HG03442 (cell line): Measurements from ENCODE around the gene POLR2M.

Source experiments
- ATAC-seq: cut with Tn5 transposase; IDR thresholded peaks from one replicate; pipeline ENCODE4 v1.9.1; 2021; ENCODE audit warnings: mild to moderate bottlenecking, moderate library complexity; ENCODE audit not compliant: unreplicated experiment

The POLR2M gene

GRCh38 chr15:57706405-57707209 lies at the start of gene POLR2M:
Gene POLR2M (plus strand): TSS chr15:57706714. CDS start chr15:57706843, 129 bp downstream.
- peak; percentile 92 for ATAC-seq

DNA sequence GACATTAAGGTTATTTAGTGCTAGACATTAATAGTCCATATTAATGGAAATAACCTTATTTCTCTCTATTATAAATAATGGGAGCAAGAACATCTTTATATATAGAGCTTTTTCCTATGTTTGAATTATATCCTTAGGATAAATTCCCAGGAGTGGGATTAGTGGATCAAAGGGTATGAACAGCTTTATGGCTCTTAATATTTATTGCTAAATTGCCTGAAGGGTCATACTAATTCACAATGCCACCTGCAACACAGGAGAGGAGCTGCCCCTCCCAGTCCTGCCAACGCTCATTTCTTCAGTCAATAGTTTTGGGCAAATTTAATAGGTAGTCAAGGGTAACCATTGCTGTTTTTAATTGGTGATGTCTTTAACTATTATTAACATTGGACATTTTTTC lies 48.9 kb upstream of the POLR2M start:
- ATAC-seq, result no peak

GRCh38 chr15:57662091-57662744 lies 44.3 kb upstream of the POLR2M start:
- no peak for ATAC-seq

DNA sequence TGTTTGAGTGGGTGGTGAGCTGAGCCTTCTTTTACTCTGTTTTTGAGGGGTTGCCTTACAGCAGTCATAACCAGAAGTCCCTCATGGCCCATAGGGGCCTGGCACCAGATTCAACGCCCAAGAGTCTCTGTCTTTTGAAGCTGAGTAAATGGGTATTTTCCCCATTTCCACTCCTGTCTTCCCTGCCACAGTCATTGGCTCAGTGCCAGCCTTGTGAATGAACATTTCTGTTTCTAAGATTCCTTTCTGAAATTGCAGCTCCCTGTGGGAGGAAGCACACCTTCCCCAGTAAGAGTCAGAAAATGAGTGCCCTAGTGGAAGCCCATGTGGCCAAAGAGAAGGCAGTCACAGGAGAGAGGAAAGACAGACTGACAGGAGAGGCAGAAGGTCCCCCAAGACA lies 43.7 kb upstream of the POLR2M start:
- no peak for ATAC-seq

DNA sequence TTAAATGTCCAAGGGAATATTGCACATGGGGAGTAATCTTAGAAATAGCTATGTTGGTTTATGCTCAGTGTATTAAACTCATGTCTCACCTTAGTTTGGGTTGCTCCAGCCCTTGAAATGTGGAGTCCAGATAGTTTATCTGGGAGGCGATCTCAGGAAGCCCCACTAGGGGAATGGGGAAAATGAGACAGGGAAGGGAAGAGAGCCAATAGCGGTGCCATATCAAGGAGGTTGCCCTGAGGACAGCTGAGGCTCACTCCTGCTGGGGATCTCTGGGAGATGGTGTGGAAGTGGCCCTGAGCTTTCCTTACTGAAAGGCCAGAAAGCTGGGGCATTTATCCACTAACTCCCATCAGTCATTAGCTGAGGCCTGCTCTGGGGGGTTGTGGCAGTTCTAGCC lies 43.3 kb upstream of the POLR2M start:
- no peak for ATAC-seq

GRCh38 chr15:57665194-57665593 lies 41.3 kb upstream of the POLR2M start:
- no peak for ATAC-seq

DNA sequence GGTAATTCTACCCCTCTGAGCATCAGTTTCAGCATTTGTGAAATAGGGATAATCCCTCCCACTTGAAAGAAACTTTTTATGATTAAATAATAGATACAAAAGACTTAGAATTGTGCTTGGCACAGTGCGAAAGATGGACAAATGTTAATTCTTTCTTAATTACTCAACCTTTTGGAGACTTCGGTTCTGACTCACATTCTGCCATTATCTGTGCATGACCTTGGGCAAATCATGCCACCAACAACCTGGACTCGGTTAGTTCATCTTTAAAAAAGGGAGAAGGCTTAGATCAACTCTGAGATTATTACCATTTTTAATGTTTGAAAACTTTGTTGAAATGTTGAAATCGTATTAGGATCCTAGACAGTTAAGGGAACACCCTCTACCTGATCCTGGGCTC lies 40.6 kb upstream of the POLR2M start:
- no peak for ATAC-seq

DNA sequence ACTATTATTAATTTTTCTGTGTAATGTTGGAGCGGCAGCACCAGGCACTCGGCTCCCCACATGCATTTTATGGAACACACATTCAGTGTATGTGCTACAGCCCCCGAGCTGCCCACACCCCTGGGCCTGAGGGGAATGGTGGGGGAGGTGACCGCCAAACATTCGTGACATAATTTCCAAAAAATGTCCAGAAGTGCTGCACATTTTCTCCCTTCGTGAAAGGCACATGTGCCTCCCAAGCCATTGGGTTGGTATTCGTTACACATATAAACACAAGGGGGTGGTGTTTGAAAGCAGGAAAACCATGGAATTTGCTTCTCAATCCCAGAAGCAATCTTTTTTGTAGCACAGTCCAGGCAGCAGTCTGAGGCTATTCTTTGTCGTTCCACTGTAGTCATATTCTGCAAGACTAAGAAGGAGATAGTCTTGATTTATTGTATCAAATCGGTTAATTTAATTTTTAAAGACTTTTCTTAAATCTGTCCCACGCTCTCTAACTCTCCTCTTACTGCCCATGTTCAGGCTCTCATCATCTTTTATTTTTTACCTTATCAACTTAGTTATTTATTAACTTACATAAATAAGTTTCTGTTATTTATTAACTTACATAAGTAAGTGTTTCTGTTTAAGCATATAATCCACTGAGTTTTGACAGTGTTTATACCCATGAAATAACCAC lies 39.2 kb upstream of the POLR2M start:
- no peak for ATAC-seq

DNA sequence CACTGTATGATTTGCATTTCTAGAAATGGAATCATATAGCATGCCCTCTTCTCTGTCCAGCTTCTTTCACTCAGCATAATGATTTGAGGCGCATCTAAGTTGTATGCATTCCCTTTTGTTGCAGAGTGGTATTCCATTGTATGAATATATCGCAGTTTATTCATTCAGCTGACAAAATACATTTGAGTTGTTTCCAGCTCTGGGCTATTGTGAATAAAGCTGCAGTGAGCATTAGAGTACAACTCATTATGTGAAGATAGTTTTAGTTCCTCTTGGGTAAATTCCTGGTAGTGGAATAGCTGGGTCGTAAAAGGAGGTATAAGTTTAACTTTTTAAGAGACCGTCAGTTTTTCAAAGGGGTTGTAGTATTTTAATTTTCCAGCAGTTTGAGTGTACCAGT lies 38.5 kb upstream of the POLR2M start:
- ATAC-seq, result no peak

DNA sequence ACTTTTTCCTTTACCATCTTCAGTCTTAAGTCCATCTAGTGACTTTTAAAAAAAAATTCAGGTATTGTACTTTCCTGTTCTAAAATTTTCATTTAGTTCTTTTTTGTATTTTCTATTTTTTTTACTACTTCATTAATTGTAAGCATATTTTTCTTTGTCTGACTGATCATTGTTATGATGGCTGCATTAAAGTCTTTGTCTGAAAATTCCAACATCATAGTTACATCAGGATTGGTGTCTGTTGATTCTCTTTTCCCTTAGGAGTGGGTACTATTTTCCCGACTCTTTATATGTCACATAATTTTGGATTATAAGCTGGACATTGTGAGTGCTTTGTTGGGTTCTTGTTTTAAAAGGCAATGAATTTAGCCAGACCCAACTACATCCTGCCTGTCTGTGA lies 34.9 kb upstream of the POLR2M start:
- ATAC-seq, result no peak

- ATAC-seq, result no peak
These were observed 30.9 kb upstream of the POLR2M start for GRCh38 chr15:57675481-57676181.

GRCh38 chr15:57676585-57676984 lies 29.9 kb upstream of the POLR2M start:
- no peak for ATAC-seq

GRCh38 chr15:57677204-57677603 lies 29.3 kb upstream of the POLR2M start:
- no peak for ATAC-seq

DNA sequence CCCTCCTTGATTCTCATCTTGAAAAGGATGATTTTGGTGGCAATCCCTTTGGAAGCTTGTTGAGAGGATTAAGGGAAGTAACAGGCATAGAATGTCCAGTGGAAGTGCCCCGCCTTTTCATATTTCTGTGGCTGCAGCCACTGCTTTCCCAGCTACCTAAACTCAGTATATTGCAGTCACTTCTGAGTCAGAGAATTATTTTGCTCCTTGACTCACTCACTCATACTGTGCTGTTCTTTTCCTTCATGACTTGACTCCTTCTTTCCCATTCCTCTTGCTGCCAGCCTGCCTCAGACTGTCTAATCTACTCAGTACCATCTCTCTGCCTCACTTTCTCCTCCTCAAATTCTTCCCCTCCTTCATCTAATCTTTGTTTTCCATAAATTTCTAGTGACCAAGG lies 26.5 kb upstream of the POLR2M start:
- no peak for ATAC-seq

DNA sequence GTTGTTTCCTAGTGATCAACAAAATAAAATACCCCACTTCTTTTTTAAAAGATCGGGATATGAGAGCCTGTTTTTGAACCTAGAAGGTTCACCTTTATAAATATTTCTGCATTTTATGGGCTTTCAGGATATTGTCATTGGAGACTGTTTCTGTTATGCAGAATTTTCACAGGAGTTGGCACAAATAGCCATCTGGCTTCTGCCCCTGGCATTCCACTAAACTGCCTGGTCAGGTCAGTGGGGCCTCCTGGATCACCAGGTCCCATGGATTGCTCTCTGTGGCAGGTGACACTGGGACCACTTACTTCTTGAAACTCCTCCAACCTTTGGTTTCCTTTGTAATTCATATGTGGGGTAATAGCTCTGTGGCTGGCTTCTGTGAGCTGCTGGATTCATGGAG lies 25.5 kb upstream of the POLR2M start:
- ATAC-seq, result no peak

DNA sequence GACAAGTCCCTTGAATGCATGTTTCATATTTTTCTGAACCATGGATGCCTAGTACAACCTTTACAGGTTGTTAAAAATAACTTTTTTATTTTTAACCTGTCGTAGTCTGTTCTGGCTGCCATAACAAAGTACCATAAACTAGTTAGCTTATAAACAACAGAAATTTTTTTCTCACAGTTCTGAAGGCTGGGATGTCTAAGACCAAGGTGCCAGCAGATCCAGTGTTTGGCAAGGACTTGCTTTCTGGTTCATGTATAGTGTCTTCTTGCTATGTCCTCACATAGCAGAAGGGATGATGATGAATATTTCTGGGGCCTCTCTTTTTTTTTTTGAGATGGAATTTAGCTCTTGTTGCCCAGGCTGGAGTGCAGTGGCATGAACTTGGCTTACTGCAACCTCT lies 23.0 kb upstream of the POLR2M start:
- ATAC-seq, result no peak

DNA sequence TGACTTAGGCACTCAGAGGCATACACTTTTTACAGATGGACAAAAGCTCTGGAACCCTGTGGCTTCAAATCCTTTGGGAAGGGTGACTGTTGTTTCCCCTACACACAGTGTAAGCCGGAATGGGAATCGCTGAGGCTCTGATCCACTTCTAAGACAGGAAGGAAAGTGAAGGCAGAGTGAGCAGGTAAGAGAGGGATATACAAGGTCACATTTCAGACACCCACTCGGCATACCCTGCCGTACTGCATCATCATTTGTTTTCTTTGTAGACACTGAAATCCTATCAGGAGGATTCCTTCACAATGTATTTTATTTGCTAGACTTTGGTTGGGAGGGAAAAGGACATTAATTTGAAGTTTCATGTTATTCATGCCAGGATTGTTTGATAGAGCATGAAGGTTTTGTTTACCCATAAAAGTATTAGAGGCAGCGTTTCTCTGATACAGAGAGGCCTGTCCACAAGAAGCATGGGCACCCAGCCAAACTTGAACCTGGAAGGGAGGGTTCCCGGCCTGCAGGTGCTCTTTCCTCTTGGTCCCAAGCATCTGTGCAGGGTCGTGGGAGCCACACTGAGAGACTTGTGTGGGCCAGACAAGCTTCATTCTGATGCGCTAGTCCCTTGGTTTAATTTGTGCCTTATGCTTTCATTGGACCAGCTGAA lies 21.9 kb upstream of the POLR2M start:
- no peak for ATAC-seq

GRCh38 chr15:57685306-57686095 lies 21.0 kb upstream of the POLR2M start:
- ATAC-seq, result no peak

DNA sequence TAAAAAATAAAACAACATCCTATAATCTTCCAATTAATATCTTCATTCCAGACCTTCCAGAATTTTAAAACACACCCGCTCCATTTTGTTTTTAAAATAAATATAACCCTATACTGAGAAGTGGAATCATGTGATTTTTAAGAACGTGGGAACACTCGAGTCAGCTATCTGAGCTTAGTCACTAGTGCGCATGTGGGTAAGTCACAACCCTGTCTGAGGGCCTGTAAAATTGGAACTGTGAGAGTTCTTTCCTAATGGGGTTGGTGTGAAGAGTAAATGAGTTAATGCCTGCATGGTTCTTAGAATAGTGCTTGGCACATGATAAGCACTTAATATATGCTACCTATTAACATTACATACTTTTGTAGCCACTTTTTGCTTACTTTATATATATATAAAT lies 19.9 kb upstream of the POLR2M start:
- ATAC-seq, result no peak

- no peak for ATAC-seq
These were observed 16.1 kb upstream of the POLR2M start for GRCh38 chr15:57690341-57690966.
